NT2/D1 (cell line): ENCODE results near the gene TUT1.

ENCODE experiments used
- YY1 ChIP-seq: IDR thresholded peaks from 2 replicates; pipeline ENCODE4 v1.6.1; 2011; ENCODE audit not compliant: insufficient read length, insufficient read depth
- ZNF274 ChIP-seq: IDR thresholded peaks from 2 replicates; pipeline ENCODE4 v1.6.1; 2011; ENCODE audit warnings: mild to moderate bottlenecking, low read depth, low read length

- TF ChIP-seq YY1 (no peak), ZNF274 (no peak)
Measured at GRCh38 chr11:62602141-62603071, 11.1 kb upstream of the TUT1 start.
